Peyer's patch (tissue), 4 donors: ENCODE results near the gene PRELID2.

Source experiments
- CTCF ChIP-seq, 6 experiments: fragments of 450-650 bp in 4 of 6; fragments of 200-600 bp in 2 of 6; sonication (generic) in 1 of 6; IDR thresholded peaks; one replicate each; pipeline ENCODE4 v1.5.1; 2017 to 2019; ENCODE audit warnings: antibody characterized with exemption in 6 of 6, mild to moderate bottlenecking in 3 of 6, moderate library complexity in 1 of 6
- POLR2A ChIP-seq, 2 donors: fragments of 450-650 bp; IDR thresholded peaks; one replicate each; pipeline ENCODE4 v1.5.1; 2017; ENCODE audit warnings: antibody characterized with exemption in 2 of 2, mild to moderate bottlenecking in 2 of 2, moderate library complexity in 2 of 2

DNA sequence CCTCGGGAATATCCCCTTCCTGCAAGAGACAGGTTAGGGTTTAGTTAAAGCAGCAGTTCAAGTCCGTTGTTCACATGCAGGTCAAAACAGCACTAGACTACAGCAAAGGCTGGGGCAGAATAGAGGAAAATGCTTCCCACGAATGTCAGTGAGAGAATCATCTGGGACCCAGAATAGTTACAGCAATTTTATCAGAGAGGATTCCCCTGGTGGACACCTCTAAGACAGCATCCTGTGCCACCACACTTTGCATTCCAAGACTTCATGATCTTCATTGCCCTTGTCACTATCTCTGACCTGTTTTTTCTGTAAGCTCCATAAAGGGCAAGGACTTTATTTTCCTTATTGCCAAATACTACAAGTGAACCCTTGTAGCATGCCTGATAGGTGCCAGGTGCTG lies 24.8 kb upstream of the PRELID2 start:
- TF ChIP-seq CTCF (IDR thresholded peaks at IDR 0.05) = peak in 3 of 6 experiments; percentile 33 to 39 (median 35)
- TF ChIP-seq POLR2A (IDR thresholded peaks at IDR 0.05) = no peak
